Measurements from ENCODE around the gene AKAP13.

The AKAP13 gene

DNA sequence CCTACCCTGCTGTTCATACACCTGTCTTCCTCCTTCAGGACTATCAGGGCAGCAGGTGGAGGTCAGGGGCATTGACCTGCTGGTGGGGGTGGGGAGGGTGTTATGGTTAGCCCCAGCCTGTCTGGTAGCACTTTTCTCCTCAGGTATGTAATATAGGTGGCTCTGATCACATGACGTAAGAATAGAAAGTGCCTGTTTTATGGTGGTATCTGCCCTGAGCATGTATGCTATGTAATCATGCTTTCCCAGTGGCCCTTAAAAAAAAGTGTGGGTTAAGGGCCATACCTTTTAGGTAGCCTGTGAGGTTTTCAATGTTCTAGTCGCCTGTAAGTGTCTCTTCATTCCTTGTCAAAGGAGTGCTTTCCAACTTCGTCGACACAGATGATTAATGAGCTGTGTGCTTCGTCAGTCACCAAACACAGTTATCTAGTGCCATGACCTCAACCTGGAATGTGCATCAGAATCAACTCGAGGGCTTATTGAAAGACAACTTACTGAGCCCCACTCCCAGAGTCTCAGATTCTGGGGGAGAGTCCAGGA lies 328.1 kb downstream of the AKAP13 start:
- in situ Hi-C loops (cut with HindIII; ENCODE audit: low sequenced_read_pairs) = no loop called here
- DNase-seq (ENCODE audit: low read depth) = no peak
- H3K4me3 ChIP-seq (ENCODE audit: low read depth, low read length) = no peak overlapping the region
- TF ChIP-seq CTCF (IDR thresholded peaks at IDR 0.05; ENCODE audit: low read depth, low read length, missing control alignments) = no peak

- no peak overlapping the region for H3K4me3 ChIP-seq (ENCODE audit: low read depth, low read length)
- no peak for DNase-seq (ENCODE audit: low read depth)
- TF ChIP-seq CTCF (IDR thresholded peaks at IDR 0.05; ENCODE audit: low read depth, low read length, missing control alignments) = no peak
- in situ Hi-C loops (cut with HindIII; ENCODE audit: low sequenced_read_pairs) = no loop called here
Observed at GRCh38 chr15:85709250-85709649, 328.8 kb downstream of the AKAP13 start.

DNA sequence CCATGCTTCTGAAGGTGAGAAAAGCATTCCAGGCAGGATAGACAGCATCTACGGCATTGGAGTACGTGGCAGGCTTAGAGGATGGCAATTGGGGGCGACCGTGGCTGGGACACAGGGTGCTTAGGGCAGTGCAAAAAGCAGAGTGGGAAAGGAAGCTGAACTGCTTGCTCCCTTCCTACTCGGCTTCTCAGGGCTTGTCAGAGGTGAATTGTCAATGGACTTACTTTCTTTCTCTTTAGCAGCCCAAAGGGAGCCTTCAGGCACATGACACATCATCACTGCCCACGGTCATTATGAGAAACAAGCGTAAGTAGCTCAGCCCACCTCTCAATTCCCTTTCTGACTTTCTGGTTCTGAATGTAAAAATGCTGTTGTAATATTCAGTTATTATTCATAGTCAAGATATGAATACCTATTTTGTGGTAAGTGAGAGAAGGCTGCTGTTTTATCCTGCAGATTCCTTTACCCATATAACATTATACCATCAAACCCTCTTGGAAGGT lies 330.0 kb downstream of the AKAP13 start:
- no peak for DNase-seq (ENCODE audit: low read depth)
- TF ChIP-seq CTCF (IDR thresholded peaks at IDR 0.05; ENCODE audit: low read depth, low read length, missing control alignments) = no peak
- in situ Hi-C loops (cut with HindIII; ENCODE audit: low sequenced_read_pairs) = no loop called here
- no peak overlapping the region for H3K4me3 ChIP-seq (ENCODE audit: low read depth, low read length)

- DNase-seq (ENCODE audit: low read depth) = no peak
- TF ChIP-seq CTCF (IDR thresholded peaks at IDR 0.05; ENCODE audit: low read depth, low read length, missing control alignments) = no peak
- no peak overlapping the region for H3K4me3 ChIP-seq (ENCODE audit: low read depth, low read length)
- in situ Hi-C loops (cut with HindIII; ENCODE audit: low sequenced_read_pairs) = no loop called here
Observed at GRCh38 chr15:85711580-85712192, 331.3 kb downstream of the AKAP13 start.

DNA sequence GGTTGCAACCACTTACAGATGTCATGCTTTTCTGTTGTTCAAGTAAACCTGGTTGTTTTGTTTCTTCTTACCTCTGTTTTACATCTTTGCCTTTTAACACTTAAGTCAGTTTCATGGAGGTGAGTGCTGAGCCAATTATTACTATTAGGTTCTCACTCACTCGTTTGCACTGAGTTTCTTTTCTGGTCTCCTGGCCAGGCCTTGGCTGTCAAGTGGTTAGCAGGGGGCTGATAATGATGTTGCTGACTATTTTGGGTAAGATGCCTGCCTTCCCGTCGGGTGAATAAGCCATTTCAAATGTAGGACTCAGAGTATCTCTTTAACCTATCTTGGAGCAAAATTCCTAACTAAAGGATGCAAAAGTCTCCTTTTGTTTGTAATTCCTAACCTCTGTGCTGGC lies 335.9 kb downstream of the AKAP13 start:
- no peak for TF ChIP-seq CTCF (IDR thresholded peaks at IDR 0.05; ENCODE audit: low read depth, low read length, missing control alignments)
- DNase-seq (ENCODE audit: low read depth) = no peak
- no peak overlapping the region for H3K4me3 ChIP-seq (ENCODE audit: low read depth, low read length)
- in situ Hi-C loops (cut with HindIII; ENCODE audit: low sequenced_read_pairs) = no loop called here

DNA sequence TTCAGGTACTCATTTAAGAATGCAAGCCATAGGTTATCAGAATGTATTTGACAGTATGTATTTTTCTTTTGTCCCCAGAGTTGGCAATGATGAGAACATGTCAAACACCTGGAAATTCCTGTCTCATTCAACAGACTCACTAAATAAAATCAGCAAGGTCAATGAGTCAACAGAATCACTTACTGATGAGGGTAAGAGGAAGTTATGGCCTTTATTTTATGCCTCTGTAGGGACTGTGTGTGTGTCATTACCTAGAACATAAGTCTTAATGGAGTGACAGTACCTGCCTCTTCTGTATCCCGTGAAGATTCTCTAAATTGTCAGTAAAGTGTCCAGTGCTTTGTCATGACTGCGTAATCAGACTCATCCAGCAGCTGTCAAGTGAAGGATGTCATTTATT lies 336.8 kb downstream of the AKAP13 start:
- in situ Hi-C loops (cut with HindIII; ENCODE audit: low sequenced_read_pairs) = no loop called here
- no peak for TF ChIP-seq CTCF (IDR thresholded peaks at IDR 0.05; ENCODE audit: low read depth, low read length, missing control alignments)
- no peak for DNase-seq (ENCODE audit: low read depth)
- no peak overlapping the region for H3K4me3 ChIP-seq (ENCODE audit: low read depth, low read length)
